C4-2B (cell line): ENCODE measurements around the gene ZNF391.

Experiments used
- ZFX ChIP-seq: fragments of 450-650 bp; IDR thresholded peaks from 2 replicates; pipeline ENCODE4 v1.6.1; 2017
- TF ChIP-seq, protein P1 (sequence below): fragments of 450-650 bp; conservative IDR thresholded peaks from 2 replicates; pipeline ENCODE4 v1.5.1; 2017; ENCODE audit warnings: mild to moderate bottlenecking

DNA sequence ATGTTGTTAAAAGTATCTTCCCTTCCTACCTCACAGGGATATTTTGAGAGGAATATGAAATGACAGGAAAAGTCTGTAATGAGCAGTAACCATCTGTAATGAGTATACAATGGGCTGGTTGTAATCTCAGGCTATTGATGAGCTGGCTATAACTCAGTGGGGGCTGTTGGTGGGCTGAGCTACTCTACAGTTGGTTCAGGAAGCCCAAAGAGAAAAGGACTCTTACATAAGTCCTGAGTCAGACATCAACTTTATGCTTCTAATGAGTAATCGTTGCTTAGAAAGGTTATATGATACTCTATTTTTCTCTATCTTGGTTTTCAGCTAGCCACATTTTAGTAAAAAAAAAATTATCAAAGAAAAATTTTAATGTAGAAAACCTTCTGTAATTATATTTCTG, 26.4 kb downstream of the ZNF391 start:
- TF ChIP-seq, protein P1, sequence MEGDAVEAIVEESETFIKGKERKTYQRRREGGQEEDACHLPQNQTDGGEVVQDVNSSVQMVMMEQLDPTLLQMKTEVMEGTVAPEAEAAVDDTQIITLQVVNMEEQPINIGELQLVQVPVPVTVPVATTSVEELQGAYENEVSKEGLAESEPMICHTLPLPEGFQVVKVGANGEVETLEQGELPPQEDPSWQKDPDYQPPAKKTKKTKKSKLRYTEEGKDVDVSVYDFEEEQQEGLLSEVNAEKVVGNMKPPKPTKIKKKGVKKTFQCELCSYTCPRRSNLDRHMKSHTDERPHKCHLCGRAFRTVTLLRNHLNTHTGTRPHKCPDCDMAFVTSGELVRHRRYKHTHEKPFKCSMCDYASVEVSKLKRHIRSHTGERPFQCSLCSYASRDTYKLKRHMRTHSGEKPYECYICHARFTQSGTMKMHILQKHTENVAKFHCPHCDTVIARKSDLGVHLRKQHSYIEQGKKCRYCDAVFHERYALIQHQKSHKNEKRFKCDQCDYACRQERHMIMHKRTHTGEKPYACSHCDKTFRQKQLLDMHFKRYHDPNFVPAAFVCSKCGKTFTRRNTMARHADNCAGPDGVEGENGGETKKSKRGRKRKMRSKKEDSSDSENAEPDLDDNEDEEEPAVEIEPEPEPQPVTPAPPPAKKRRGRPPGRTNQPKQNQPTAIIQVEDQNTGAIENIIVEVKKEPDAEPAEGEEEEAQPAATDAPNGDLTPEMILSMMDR = no peak
- no peak for TF ChIP-seq ZFX
